ENCODE measurements around the gene SEPTIN8. TPM values are rescaled to one million over a fixed set of nuclear protein-coding genes. Genes with fewer than 3 reads are reported as not detected.

SEPTIN8 gene
- polyA plus RNA-seq, 1 of the 3 experiments (the other 2 are of a cell fraction), result 54.9 TPM

GRCh38 chr5:132758451-132758850 is 18.6 kb downstream of the SEPTIN8 start:
- Histone ChIP-seq H3F3A (replicated peaks; ENCODE audit: insufficient read depth) (no peaks in the 10 kb centered on the region), H3K4me3 (ENCODE audit: low read depth in 2 of 2, low read length in 1 of 2) (no peak overlapping the region), H3K4me1 (ENCODE audit: control insufficient read depth in 1 of 2, insufficient read depth in 2 of 2, low read depth in 1 of 2, low read length in 1 of 2) (no peaks in the 10 kb centered on the region; a peak in 1 of 4 replicates), H3K9me3 (no peaks in the 10 kb centered on the region), H4K20me1 (ENCODE audit: insufficient read depth) (no peaks in the 10 kb centered on the region), H3K9ac (no peak overlapping the region), H3K79me2 (ENCODE audit: insufficient read depth) (no peaks in the 10 kb centered on the region), H3K9me2 (no peaks in the 10 kb centered on the region), H3K27ac (ENCODE audit: low read depth in 2 of 2, low read length in 1 of 2) (no peak overlapping the region), H3K4me2 (no peak overlapping the region), H3K36me3 (replicated peaks in 1 of 2; ENCODE audit: control insufficient read depth in 1 of 2, insufficient read depth in 2 of 2, low read length in 1 of 2) (peaks cover 13 to 50% of the 10 kb centered on the region in 2 experiments), H3K27me3 (ENCODE audit: insufficient read depth) (no peaks in the 10 kb centered on the region), H2AFZ (ENCODE audit: low read depth) (no peak overlapping the region)
- 93% methylated on average over 13 of the region's 13 CpGs for WGBS (ENCODE audit: low lambda C conversion rate)
- DNase-seq, result no peak
- POLR2A ChIA-PET, result no interaction called here
- TF ChIP-seq RCOR1 (IDR thresholded peaks at IDR 0.05; ENCODE audit: low read length), result no peak
- no peak for TF ChIP-seq TEAD4 (IDR thresholded peaks at IDR 0.05; ENCODE audit: borderline replicate concordance, insufficient read depth)
- no peak for TF ChIP-seq CHD2 (IDR thresholded peaks at IDR 0.05; ENCODE audit: low read length, partially characterized antibody)
- TF ChIP-seq FOXJ3 (CRISPR knock-in tag; IDR thresholded peaks at IDR 0.05), result no peak
- TF ChIP-seq EP300 (IDR thresholded peaks at IDR 0.05; ENCODE audit: borderline replicate concordance in 1 of 2, low read depth in 1 of 2, low read length in 1 of 2), result no peak
- TF ChIP-seq GABPA (IDR thresholded peaks at IDR 0.05; ENCODE audit: low read depth), result no peak
- CTCF ChIA-PET, result interaction anchor here (1.3 to 10.4 kb wide), 2 partner anchors 61 to 231 kb away, joined by 7 to 98 read pairs; no protein-coding TSS in a partner anchor

DNA sequence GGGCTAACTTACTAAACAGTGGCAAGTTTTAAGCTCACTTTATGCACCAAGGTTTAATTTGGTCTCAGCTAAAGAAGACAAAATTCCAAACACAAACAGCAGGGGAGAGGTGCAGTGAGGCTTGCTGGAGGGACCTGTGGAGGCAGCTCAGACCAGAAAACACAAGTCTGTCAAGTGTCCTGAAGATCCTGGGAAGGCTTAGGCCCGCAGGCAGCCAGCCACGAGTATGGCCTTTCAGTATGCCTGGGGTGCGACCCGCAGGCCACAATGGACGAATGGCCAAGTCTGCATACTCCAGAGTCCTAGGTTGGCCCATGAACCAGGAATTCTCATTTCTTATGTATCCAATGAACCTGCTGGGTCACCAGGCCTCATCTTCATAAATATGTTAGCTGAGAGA is 20.5 kb downstream of the SEPTIN8 start:
- no peaks in the 10 kb centered on the region for H3K9me2 ChIP-seq
- no peak overlapping the region for H2AFZ ChIP-seq (ENCODE audit: low read depth)
- H3K27me3 ChIP-seq (ENCODE audit: insufficient read depth), result no peaks in the 10 kb centered on the region
- no peak overlapping the region for H3K27ac ChIP-seq (ENCODE audit: low read depth in 2 of 2, low read length in 1 of 2)
- no peak for DNase-seq
- peaks cover 13 to 30% of the 10 kb centered on the region in 2 experiments for H3K36me3 ChIP-seq (replicated peaks in 1 of 2; ENCODE audit: control insufficient read depth in 1 of 2, insufficient read depth in 2 of 2, low read length in 1 of 2)
- H3K4me1 ChIP-seq (ENCODE audit: control insufficient read depth in 1 of 2, insufficient read depth in 2 of 2, low read depth in 1 of 2, low read length in 1 of 2), result no peaks in the 10 kb centered on the region; a peak in 1 of 4 replicates
- H4K20me1 ChIP-seq (ENCODE audit: insufficient read depth), result no peaks in the 10 kb centered on the region
- no peaks in the 10 kb centered on the region for H3F3A ChIP-seq (replicated peaks; ENCODE audit: insufficient read depth)
- ChIA-PET POLR2A (no interaction called here), CTCF (interaction anchor here (1.0 to 10.4 kb wide), 5 partner anchors 9 to 63 kb away, joined by 3 to 98 read pairs (median 6); partner anchors contain the start of gene CCNI2)
- 89% methylated on average over 3 of the region's 5 CpGs for WGBS (ENCODE audit: low lambda C conversion rate)
- no peak overlapping the region for H3K4me2 ChIP-seq
- H3K9ac ChIP-seq, result no peak overlapping the region
- TF ChIP-seq SMC3 (IDR thresholded peaks at IDR 0.05; ENCODE audit: low read depth, low read length) (no peak), GATA2 (CRISPR knock-in tag; IDR thresholded peaks at IDR 0.05) (no peak), NRF1 (IDR thresholded peaks at IDR 0.05; ENCODE audit: low read depth, low read length) (no peak), MXI1 (IDR thresholded peaks at IDR 0.05; ENCODE audit: low read depth, low read length) (no peak), FOXM1 (IDR thresholded peaks at IDR 0.05; ENCODE audit: low read depth) (no peak), TCF12 (IDR thresholded peaks at IDR 0.05) (no peak), FOXJ3 (CRISPR knock-in tag; IDR thresholded peaks at IDR 0.05) (no peak), NFIC (IDR thresholded peaks at IDR 0.05; ENCODE audit: borderline replicate concordance) (no peak), TAF1 (IDR thresholded peaks at IDR 0.05; ENCODE audit: borderline replicate concordance, low read depth, low read length) (no peak), POLR2AphosphoS5 (IDR thresholded peaks at IDR 0.05; ENCODE audit: low read depth, low read length) (no peak), RCOR1 (IDR thresholded peaks at IDR 0.05; ENCODE audit: low read length) (no peak)
- TF ChIP-seq, protein P1, sequence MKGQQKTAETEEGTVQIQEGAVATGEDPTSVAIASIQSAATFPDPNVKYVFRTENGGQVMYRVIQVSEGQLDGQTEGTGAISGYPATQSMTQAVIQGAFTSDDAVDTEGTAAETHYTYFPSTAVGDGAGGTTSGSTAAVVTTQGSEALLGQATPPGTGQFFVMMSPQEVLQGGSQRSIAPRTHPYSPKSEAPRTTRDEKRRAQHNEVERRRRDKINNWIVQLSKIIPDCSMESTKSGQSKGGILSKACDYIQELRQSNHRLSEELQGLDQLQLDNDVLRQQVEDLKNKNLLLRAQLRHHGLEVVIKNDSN (IDR thresholded peaks at IDR 0.05; ENCODE audit: borderline replicate concordance, low read depth), result no peak
- TF ChIP-seq, protein P2, sequence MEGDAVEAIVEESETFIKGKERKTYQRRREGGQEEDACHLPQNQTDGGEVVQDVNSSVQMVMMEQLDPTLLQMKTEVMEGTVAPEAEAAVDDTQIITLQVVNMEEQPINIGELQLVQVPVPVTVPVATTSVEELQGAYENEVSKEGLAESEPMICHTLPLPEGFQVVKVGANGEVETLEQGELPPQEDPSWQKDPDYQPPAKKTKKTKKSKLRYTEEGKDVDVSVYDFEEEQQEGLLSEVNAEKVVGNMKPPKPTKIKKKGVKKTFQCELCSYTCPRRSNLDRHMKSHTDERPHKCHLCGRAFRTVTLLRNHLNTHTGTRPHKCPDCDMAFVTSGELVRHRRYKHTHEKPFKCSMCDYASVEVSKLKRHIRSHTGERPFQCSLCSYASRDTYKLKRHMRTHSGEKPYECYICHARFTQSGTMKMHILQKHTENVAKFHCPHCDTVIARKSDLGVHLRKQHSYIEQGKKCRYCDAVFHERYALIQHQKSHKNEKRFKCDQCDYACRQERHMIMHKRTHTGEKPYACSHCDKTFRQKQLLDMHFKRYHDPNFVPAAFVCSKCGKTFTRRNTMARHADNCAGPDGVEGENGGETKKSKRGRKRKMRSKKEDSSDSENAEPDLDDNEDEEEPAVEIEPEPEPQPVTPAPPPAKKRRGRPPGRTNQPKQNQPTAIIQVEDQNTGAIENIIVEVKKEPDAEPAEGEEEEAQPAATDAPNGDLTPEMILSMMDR (IDR thresholded peaks at IDR 0.05), result no peak
- H3K79me2 ChIP-seq (ENCODE audit: insufficient read depth), result no peaks in the 10 kb centered on the region
- no peaks in the 10 kb centered on the region for H3K9me3 ChIP-seq
- H3K4me3 ChIP-seq (ENCODE audit: low read depth in 2 of 2, low read length in 1 of 2), result no peak overlapping the region
